Colonic mucosa (tissue), 4 donors: ENCODE results near the gene EFCAB7. TPM values are rescaled to one million over a fixed set of nuclear protein-coding genes. Genes with fewer than 3 reads are reported as not detected.

Source experiments
- DNase-seq: peaks from one replicate; pipeline ENCODE4 v3.0.0-alpha.2; 2020
- H3K27ac ChIP-seq: fragments of 200-600 bp; one replicate; pipeline ENCODE4 v1.8.0; 2021
- H3K27me3 ChIP-seq: fragments of 200-600 bp; one replicate; pipeline ENCODE4 v1.8.0; 2021
- H3K36me3 ChIP-seq: fragments of 200-600 bp; one replicate; pipeline ENCODE4 v1.8.0; 2021
- H3K4me1 ChIP-seq: fragments of 200-600 bp; one replicate; pipeline ENCODE4 v1.8.0; 2021; ENCODE audit warnings: mild to moderate bottlenecking
- H3K4me3 ChIP-seq: fragments of 200-600 bp; one replicate; pipeline ENCODE4 v1.8.0; 2021
- H3K9ac ChIP-seq, 2 donors: one replicate each; pipeline ENCODE4 v1.7.0; 2013; ENCODE audit warnings: control low read depth in 2 of 2, low read depth in 2 of 2, low read length in 2 of 2
- H3K9me3 ChIP-seq: fragments of 200-600 bp; one replicate; pipeline ENCODE4 v1.8.0; 2021
- intact Hi-C: fragments of 100-400 bp; cut with DNase I; formaldehyde crosslinking; loops from one replicate; pipeline ENCODE4 v1.14.1; 2022
- total RNA-seq, 2 donors: library from RNA; stranded (reverse); fragmentation: NEBNext Ultra II Directional in 1 of 2; extraction: Animal tissue kit (Norgen Biotek cat#: 25700) in 1 of 2; gene quantifications; one replicate each; pipeline ENCODE4 v1.2.1, GENCODE V29; 2021
- TF ChIP-seq, protein P1 (sequence below): fragments of 200-600 bp; IDR thresholded peaks from one replicate; pipeline ENCODE4 v1.8.0; 2022; ENCODE audit warnings: antibody characterized with exemption, mild to moderate bottlenecking
- donor health status: healthy.
- donor health status: DM: no; HTN: no; CAD: no.
- donor health status: DM: no; HTN: no; CAD: no.

EFCAB7 gene, protein sequence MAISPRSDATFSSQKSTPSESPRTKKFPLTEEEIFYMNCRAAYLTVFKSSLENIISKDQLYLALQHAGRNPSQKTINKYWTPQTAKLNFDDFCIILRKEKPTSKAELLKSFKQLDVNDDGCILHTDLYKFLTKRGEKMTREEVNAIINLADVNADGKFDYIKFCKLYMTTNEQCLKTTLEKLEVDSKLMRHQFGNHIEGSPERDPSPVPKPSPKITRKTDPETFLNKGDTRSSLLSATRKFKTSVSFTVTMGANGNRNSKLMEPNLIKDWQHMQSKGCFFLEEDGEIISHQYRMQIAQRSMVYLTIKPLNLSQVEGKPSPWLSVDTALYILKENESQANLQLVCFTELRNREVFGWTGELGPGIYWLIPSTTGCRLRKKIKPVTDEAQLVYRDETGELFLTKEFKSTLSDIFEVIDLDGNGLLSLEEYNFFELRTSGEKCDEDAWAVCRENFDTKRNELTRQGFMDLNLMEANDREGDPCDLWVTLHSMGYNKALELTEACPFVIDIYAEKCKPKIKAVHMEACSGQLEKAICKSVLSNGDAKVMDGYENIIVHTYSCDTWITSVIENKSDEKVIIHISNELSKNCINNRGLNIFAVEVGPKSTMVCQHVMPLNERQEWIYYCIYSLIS
- 1 to 10 TPM; 2.0 to 3.8 TPM for total RNA-seq

DNA sequence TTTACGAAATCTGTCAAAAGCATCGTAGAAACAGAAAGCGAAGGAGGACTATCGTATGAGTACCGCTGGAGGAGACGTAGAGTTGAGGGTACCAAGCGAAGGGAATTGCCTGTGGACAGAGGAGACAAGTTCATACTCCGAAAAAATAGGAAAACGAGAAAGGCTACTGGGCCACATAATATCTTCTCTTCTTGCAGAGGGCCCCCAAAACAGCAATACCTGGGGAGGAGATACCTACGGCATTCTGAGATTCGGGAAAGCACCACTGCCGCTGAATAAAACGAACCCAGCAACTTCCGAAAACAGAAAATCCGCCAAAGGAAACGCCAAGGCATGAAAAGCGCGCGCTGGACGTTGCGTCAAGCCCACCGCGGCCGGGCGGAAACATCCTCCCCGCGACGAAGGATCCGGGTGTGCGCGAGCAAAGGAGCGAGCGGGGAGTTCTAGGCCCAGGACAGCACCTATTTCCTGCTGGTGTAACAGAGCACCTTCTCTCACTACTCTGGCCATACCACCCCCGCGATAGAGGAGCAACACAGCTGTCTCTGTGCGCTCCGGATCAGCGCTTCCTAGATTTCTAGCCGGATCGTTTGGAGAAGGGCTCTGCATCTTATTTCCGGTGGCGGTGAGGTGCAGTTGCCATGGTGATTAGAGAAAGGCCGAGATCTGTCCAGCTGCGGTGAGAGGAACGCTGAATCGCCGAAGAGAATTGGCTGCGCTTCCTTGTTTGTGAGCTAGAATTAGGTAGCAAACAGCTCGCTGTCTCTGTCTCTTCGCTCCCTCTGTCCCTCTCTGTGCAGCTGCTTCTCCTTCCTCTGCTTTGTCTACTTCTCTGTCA lies at the start of gene EFCAB7, which contains the start of gene ITGB3BP:
Gene EFCAB7, plus strand, starts transcription at position 635 of the 838 bp plus-strand sequence. CDS start 2,048 bp downstream, outside the sequence.
Gene ITGB3BP, minus strand, starts transcription at position 335 of the 838 bp plus-strand sequence. Its CDS starts 92 bp downstream, at position 243.
- TF ChIP-seq, protein P1, sequence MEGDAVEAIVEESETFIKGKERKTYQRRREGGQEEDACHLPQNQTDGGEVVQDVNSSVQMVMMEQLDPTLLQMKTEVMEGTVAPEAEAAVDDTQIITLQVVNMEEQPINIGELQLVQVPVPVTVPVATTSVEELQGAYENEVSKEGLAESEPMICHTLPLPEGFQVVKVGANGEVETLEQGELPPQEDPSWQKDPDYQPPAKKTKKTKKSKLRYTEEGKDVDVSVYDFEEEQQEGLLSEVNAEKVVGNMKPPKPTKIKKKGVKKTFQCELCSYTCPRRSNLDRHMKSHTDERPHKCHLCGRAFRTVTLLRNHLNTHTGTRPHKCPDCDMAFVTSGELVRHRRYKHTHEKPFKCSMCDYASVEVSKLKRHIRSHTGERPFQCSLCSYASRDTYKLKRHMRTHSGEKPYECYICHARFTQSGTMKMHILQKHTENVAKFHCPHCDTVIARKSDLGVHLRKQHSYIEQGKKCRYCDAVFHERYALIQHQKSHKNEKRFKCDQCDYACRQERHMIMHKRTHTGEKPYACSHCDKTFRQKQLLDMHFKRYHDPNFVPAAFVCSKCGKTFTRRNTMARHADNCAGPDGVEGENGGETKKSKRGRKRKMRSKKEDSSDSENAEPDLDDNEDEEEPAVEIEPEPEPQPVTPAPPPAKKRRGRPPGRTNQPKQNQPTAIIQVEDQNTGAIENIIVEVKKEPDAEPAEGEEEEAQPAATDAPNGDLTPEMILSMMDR, result no peak
- intact Hi-C loops, result loop anchor here (10.0 kb wide), 1 partner anchor 208 kb away; no protein-coding TSS in a partner anchor
- DNase-seq, result peak; percentile 90

DNA sequence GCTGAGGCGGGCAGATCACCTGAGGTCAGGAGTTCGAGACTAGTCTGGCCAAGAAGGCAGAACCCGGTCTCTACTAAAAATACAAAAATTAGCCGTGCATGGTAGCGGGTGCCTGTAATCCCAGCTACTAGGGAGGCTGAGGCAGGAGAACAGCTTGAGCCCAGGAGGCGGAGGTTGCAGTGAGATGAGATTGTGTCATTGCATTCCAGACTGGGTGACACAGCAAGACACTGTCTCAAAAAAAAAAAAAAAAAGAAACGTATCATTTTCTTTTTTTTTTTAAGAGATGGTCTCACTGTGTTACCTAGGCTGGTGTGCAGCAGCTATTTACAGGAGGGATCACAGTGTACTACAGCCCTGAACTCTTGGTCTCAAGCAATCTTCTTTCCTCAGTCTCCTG lies 47.6 kb upstream of the EFCAB7 start:
- H3K4me1 ChIP-seq, result no peaks in the 10 kb centered on the region
- no peaks in the 10 kb centered on the region for H3K36me3 ChIP-seq
- DNase-seq, result no peak
- intact Hi-C loops, result no loop called here
- H3K9me3 ChIP-seq, result no peaks in the 10 kb centered on the region
- H3K9ac ChIP-seq, result no peak overlapping the region
- no peak overlapping the region for H3K27ac ChIP-seq
- TF ChIP-seq, protein P1, result no peak
- H3K4me3 ChIP-seq, result no peak overlapping the region
- H3K27me3 ChIP-seq, result no peaks in the 10 kb centered on the region

More for the DNA sequence above, at the start of gene EFCAB7, which contains the start of gene ITGB3BP:
- peak within 1 kb of the TSS; percentile 48 for H3K4me3 ChIP-seq
- peak within 1 kb of the TSS; percentile 90 for H3K27ac ChIP-seq
- H3K36me3 ChIP-seq, result no peaks in the 10 kb centered on the region
- H3K4me1 ChIP-seq, result peaks cover 2% of the 10 kb centered on the region
- no peaks in the 10 kb centered on the region for H3K9me3 ChIP-seq
- peak within 1 kb of the TSS; percentile 64 to 89 for H3K9ac ChIP-seq
- no peaks in the 10 kb centered on the region for H3K27me3 ChIP-seq

DNA sequence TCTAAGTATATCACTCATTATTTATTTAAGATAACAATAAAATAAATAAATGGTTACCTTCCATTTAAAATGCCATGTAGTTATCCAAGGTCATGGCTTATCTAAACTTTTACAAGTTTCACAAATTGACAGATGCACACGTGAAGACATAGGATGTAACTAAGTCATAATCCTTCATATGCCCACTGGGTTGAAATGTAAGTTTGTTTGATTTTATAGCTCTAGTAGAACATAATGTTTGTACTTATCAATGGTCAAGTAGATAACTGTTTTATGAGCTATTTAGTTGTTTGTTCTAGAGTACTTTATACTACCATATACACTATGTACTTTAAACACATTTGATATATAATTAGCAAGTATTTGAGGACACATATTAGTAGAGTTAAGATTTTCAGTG lies 43.3 kb upstream of the EFCAB7 start:
- TF ChIP-seq, protein P1, result no peak
- no peaks in the 10 kb centered on the region for H3K36me3 ChIP-seq
- intact Hi-C loops, result no loop called here
- H3K27ac ChIP-seq, result no peak overlapping the region
- no peaks in the 10 kb centered on the region for H3K27me3 ChIP-seq
- H3K9ac ChIP-seq, result no peak overlapping the region
- no peak for DNase-seq
- H3K4me1 ChIP-seq, result no peaks in the 10 kb centered on the region
- no peaks in the 10 kb centered on the region for H3K9me3 ChIP-seq
- H3K4me3 ChIP-seq, result no peak overlapping the region

DNA sequence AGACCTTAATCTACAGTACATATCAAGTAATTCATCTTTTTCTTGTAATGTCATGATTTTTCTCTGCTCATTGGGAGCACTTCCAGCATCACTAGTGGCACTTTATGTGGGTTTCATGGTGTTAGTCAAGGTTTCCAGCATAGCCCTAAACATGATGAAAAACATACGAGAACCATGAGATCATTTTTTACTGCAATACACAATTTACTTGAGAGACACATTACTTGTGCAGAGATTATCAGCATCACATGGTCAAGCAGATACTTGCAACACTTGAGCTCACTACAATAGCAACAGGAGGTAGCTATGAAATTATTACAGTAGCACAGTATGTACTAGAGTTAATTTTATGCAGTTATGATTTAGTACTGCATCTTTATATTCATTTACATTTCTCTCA lies 36.7 kb upstream of the EFCAB7 start:
- no peak for DNase-seq
- TF ChIP-seq, protein P1, result no peak
- Histone ChIP-seq H3K9ac (no peak overlapping the region), H3K4me3 (no peak overlapping the region), H3K27me3 (no peaks in the 10 kb centered on the region), H3K9me3 (no peaks in the 10 kb centered on the region), H3K27ac (no peak overlapping the region), H3K36me3 (no peaks in the 10 kb centered on the region), H3K4me1 (no peaks in the 10 kb centered on the region)
- intact Hi-C loops, result no loop called here
